Lower leg skin (tissue), 3 donors: ENCODE measurements around the gene PIEZO2.

Experiments used
- POLR2A ChIP-seq, 2 donors: fragments of 450-650 bp; IDR thresholded peaks; one replicate each; pipeline ENCODE4 v1.6.1; 2016 to 2017; ENCODE audit warnings: antibody characterized with exemption in 2 of 2, mild to moderate bottlenecking in 1 of 2, moderate library complexity in 1 of 2
- TF ChIP-seq, protein P1 (sequence below), 3 donors: fragments of 450-650 bp; IDR thresholded peaks; one replicate each; pipeline ENCODE4 v1.5.1; 2016; ENCODE audit warnings: antibody characterized with exemption in 3 of 3, mild to moderate bottlenecking in 3 of 3, moderate library complexity in 2 of 3

DNA sequence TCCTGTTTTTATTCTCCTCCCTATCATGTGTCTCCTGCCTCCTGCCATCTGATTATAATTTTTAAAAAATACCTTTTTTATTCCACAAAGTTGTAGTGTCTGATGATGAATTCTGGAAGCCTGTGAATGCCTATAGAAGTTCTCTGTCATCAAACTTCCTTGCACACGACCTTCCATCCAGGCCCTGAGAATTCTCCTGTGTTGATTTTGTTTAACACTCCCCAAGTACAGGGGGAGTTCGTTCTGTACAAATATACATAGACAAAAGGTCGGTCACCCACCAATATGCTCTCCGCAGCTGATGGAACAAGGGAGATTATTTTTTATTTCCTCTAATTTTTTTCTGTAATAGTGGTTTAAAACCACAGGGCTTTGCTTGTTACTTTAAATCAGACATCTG, 232.5 kb downstream of the PIEZO2 start:
- no peak for TF ChIP-seq POLR2A (IDR thresholded peaks at IDR 0.05)
- TF ChIP-seq, protein P1, sequence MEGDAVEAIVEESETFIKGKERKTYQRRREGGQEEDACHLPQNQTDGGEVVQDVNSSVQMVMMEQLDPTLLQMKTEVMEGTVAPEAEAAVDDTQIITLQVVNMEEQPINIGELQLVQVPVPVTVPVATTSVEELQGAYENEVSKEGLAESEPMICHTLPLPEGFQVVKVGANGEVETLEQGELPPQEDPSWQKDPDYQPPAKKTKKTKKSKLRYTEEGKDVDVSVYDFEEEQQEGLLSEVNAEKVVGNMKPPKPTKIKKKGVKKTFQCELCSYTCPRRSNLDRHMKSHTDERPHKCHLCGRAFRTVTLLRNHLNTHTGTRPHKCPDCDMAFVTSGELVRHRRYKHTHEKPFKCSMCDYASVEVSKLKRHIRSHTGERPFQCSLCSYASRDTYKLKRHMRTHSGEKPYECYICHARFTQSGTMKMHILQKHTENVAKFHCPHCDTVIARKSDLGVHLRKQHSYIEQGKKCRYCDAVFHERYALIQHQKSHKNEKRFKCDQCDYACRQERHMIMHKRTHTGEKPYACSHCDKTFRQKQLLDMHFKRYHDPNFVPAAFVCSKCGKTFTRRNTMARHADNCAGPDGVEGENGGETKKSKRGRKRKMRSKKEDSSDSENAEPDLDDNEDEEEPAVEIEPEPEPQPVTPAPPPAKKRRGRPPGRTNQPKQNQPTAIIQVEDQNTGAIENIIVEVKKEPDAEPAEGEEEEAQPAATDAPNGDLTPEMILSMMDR (IDR thresholded peaks at IDR 0.05) = no peak
